NOMO-1 (cell line): ENCODE results near the gene PRSS33.

Experiments
- DNase-seq, 2 experiments: peaks; one replicate each; lab custom pipeline; 2025; ENCODE audit not compliant: unreplicated experiment in 2 of 2; lab: John Stamatoyannopoulos, UW

Gene PRSS33

GRCh38 chr16:2766430-2767139, 20.8 kb downstream of the PRSS33 start:
- DNase-seq = no peak

- no peak for DNase-seq
Observed at GRCh38 chr16:2765462-2766404, 21.6 kb downstream of the PRSS33 start.

GRCh38 chr16:2764718-2765117, 22.6 kb downstream of the PRSS33 start:
- no peak for DNase-seq

GRCh38 chr16:2763173-2763572, 24.2 kb downstream of the PRSS33 start:
- DNase-seq = no peak

GRCh38 chr16:2762711-2763110, 24.6 kb downstream of the PRSS33 start:
- DNase-seq = no peak

- DNase-seq = no peak
Observed at GRCh38 chr16:2761886-2762583, 25.3 kb downstream of the PRSS33 start.

- DNase-seq = no peak
Observed at GRCh38 chr16:2761472-2761871, 25.9 kb downstream of the PRSS33 start.

GRCh38 chr16:2757344-2757743, 30.0 kb downstream of the PRSS33 start:
- DNase-seq = no peak

- no peak for DNase-seq
Observed at GRCh38 chr16:2756288-2757015, 30.9 kb downstream of the PRSS33 start.

- no peak for DNase-seq
Observed at GRCh38 chr16:2755158-2755557, 32.2 kb downstream of the PRSS33 start.

- no peak for DNase-seq
Observed at GRCh38 chr16:2753733-2754020, 33.7 kb downstream of the PRSS33 start.

- peak; percentile 64 to 73 for DNase-seq
Observed at GRCh38 chr16:2752850-2753732, 34.3 kb downstream of the PRSS33 start.

GRCh38 chr16:2752035-2752849, 35.1 kb downstream of the PRSS33 start, which contains the start of gene SRRM2:
SRRM2 (plus strand) TSS chr16:2752638; CDS start chr16:2756365, 3,727 bp downstream.
- DNase-seq = peak; percentile 96 to 97

- DNase-seq = peak; percentile 59 to 66
Observed at GRCh38 chr16:2751577-2752034, 35.8 kb downstream of the PRSS33 start.

- no peak for DNase-seq
Observed at GRCh38 chr16:2749936-2750335, 37.4 kb downstream of the PRSS33 start.

- no peak for DNase-seq
Observed at GRCh38 chr16:2749476-2749875, 37.9 kb downstream of the PRSS33 start.

- DNase-seq = no peak
Observed at GRCh38 chr16:2748757-2749455, 38.5 kb downstream of the PRSS33 start.

GRCh38 chr16:2745961-2746360, 41.4 kb downstream of the PRSS33 start:
- no peak for DNase-seq
